ENCODE results near the gene GRAMD1B.
"Not testable (repeated sequence)": the region's sequence is repeated elsewhere in the genome, so short reads cannot be mapped to it uniquely, and the experiment has no call there.

GRAMD1B gene

GRCh38 chr11:123511037-123511870 is 81.2 kb downstream of the GRAMD1B start:
- peak; percentile 76 to 84 for DNase-seq

- DNase-seq, result not testable (repeated sequence)
Measured at GRCh38 chr11:123513309-123513708, 83.2 kb downstream of the GRAMD1B start.

- no peak for DNase-seq
Measured at GRCh38 chr11:123516238-123516637, 86.2 kb downstream of the GRAMD1B start.

GRCh38 chr11:123517559-123518364 is 87.7 kb downstream of the GRAMD1B start:
- peak in 1 of 2 donors; percentile 28 for DNase-seq

DNA sequence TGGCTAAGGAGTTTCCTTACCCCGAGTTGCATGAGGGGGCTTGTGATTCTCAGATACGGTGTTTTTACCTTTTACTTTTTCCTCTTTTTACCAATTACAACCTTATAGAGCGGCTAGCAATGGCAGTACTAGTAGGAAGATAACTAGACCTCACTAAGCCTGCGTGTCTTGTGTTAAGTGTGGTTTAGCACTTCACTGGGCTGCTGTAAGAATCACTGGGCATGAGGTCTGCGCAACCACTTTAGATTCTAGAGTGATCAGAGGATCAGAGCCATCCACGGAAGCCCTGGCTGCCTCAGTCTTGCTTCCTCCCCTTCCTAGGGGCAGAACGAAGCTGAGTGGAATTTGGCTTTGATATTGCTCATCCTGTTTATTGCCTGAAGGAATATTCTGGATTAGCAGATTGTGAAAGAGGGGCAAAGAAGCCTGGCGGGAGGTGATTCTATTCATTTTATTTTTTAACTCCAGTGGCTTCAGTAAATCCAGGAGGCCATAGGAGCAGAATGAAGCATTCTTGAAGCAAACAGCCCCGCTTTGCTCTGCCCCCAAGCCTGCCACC is 88.5 kb downstream of the GRAMD1B start:
- DNase-seq, result no peak

DNA sequence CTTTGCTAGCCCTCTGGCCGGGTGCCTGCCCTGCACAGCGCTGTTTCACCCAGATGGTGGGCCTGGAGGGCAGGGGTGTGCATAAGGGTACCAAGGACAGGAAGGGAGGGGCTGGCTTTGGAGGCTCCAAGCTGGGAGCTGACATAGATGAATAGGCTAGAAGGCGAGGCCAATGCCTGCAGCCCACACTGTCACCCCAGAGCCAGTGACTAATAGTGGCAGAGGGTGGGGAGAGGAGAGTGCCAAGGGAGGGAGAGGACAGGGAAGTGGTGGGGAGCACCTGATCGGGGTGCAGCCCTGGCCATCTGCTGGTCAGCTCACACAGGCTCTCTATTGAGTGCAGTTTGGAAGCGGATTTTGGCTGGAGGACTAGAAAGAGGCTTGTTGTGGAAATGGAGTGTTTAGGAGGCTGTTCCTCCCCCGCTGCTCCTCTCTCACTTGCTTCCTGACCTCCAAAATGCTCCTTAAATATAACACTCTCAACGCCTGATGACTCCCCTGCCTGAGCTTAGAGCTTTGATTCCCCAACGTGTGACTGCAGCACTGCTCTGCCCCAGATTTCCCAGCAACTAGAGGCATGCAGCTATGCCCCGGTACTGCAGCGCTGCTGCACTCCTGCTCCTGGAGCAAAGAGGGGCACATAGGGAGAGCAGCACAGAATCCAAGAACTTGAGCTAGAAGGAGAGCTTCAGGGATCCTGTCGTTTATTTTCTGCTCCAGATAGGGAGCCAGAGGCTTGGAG is 89.2 kb downstream of the GRAMD1B start:
- peak; percentile 62 to 80 for DNase-seq

DNA sequence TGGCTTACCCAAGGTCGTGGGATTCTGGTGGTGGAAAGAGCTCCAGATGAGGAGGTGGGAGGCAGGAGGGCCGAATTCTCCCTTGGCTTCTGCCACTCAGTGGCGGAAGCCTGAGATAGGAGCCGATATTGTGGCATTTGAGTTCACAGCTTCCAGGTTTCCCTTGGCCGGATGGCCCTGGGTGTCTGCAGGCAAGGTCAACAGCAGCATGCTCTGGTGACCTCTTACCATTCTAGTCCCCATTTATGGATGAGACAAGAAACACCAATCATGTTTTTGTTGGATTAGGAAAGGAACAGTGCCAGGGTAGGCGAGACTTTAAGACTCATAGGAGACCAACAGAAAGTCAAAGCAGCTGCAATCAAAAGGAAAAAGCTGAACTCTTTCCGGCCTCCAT is 89.7 kb downstream of the GRAMD1B start:
- DNase-seq, result no peak

- DNase-seq, result peak in 1 of 2 donors; percentile 37
Measured at GRCh38 chr11:123520476-123520875, 90.4 kb downstream of the GRAMD1B start.

- DNase-seq, result no peak
Measured at GRCh38 chr11:123521001-123521400, 90.9 kb downstream of the GRAMD1B start.

DNA sequence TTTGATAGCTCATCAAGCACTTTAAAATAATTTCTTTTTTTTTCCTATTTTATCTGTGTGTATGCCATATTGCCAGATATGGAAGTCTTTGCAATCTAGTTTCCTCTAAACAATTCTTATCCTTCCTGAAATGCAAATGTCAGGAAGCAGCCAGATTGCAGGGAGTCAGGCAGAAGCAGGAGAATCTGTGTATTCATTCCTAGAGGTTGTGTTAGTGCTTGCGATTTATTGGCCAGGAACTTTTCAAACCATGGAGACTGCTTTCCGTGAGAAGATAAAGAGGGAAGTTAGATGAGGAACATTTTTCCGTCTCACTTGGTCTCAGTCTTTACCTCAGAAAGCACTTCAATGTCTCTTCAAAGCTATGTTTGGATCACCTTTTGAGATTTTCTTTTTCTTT is 91.9 kb downstream of the GRAMD1B start:
- DNase-seq, result no peak

DNA sequence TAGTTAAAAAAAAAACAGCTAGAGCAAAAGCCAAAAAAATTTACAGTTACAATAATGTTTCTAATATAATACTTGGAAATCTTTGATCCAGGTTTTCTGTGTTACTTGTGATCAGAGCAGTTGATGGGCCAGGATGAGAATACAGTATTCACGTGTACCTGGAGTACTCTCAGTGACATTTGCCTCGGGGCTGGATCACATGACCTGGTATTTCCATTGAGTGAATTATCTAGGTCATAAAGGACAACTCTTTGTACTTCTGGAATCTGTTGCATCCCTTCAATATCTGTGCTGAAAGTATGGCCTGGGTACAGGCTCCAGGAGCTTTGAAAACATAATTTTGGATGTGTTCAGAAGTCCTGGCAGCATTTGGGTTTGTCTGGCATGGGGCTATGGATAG is 93.5 kb downstream of the GRAMD1B start:
- DNase-seq, result no peak

- DNase-seq, result no peak
Measured at GRCh38 chr11:123525097-123525496, 95.0 kb downstream of the GRAMD1B start.

GRCh38 chr11:123525511-123525918 is 95.4 kb downstream of the GRAMD1B start:
- no peak for DNase-seq

DNA sequence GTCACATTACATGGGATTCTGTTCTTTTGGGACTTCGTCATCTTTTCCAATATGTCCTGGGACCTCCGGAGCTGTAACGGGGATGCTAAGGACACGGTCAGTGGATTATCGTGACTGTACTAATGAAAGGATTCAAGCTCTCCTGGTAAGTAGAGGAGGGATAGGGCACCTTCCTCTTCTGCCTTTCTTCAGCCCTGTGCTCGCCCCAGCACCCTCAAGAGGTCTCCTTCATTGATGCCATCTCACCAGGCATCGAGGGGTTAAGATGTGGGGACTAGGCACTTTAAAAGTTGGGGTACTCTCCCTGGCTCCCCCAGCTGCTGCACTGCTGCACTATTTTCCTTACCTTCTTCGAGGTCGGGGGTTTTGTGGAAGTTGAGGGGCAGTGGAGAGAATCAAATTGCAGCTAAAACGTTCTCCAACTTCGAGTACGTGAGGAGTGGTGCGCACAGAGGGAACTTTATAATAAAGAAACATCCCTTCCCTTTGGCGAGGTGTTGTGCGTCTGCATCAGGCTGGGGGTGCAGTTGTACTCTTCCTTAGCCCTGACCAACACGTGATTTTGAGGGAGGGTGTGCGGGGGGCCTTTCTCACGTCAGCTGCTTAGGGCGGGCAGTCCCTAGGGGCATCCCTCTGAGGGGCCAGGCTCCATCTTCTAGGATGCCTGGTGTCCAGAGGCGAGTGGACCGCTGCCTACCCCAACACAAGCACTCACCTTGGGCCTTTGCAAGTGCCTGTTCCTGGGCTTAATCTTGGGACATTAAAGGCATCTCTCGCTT is 96.1 kb downstream of the GRAMD1B start:
- DNase-seq, result no peak

- DNase-seq, result no peak
Measured at GRCh38 chr11:123526918-123527317, 96.8 kb downstream of the GRAMD1B start.

- DNase-seq, result no peak
Measured at GRCh38 chr11:123527526-123527925, 97.5 kb downstream of the GRAMD1B start.

- no peak for DNase-seq
Measured at GRCh38 chr11:123527947-123528346, 97.9 kb downstream of the GRAMD1B start.

- no peak for DNase-seq
Measured at GRCh38 chr11:123531325-123531724, 101.3 kb downstream of the GRAMD1B start.

- DNase-seq, result no peak
Measured at GRCh38 chr11:123532131-123532530, 102.1 kb downstream of the GRAMD1B start.

- no peak for DNase-seq
Measured at GRCh38 chr11:123535401-123535800, 105.3 kb downstream of the GRAMD1B start.

DNA sequence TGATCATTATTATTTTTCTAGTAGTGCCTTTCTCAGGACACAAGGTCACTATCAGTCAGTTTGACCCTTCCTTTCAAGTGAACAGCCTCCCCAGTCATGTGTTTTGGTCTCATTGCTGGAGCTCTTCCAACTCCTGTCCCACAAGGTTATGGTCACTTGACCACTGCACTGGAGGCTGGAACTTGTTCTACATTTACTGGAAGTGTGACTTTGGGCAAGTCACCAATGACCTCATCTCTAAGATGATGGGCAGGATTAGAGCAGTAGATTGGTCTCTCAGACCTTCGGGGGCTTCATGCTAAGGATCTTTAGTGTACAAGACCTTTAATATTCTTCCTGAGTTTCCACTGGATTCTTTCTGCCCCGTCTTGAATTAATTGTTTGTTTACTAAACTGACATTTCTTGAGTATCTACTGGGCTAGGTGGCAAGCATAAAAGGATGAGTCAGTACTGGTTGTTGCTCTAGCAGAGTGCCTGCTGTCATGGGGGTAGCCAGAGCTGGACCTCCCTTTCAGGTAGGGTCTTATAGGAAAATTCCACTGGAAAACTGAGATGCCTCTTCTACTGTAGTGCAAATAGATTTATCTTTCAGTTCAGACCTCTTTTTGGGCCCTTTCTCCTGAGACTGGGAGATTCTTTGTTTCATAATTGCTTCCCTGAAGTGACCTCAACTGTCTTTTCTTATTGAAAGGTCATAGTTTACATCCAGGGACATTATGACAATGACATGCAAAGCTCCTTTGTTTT is 106.8 kb downstream of the GRAMD1B start:
- peak; percentile 84 to 91 for DNase-seq

All from inflammatory macrophage (primary cell).